ENCODE results near the gene EEF1B2. TPM values are rescaled to one million over a fixed set of nuclear protein-coding genes. Genes with fewer than 3 reads are reported as not detected.

The EEF1B2 gene
- total and polyA plus RNA-seq, 2 of the 8 experiments (the other 6 are each of a cell fraction or from before 2014, with no cell fraction given): 504 to 679 TPM

- 82% methylated on average over 2 of the region's 2 CpGs; no CpG with 5 or more reads in 1 of the 2 experiments for WGBS, 2 experiments (ENCODE audit: extremely low coverage in 1 of 2, insufficient coverage in 1 of 2, insufficient read length in 1 of 2, insufficient replicate concordance in 2 of 2, low coverage in 1 of 2, low lambda C conversion rate in 2 of 2, missing lambda C conversion rate in 1 of 2)
These were observed 16.4 kb downstream of the EEF1B2 start for GRCh38 chr2:206176121-206176520.

More at GRCh38 chr2:206176121-206176520, 16.4 kb downstream of the EEF1B2 start:
- Histone ChIP-seq H3K4me3 (ENCODE audit: extremely low read depth in 1 of 4, insufficient read depth in 2 of 4, low read depth in 3 of 4, low read length in 4 of 4) (no peak overlapping the region), H3K9me3 (ENCODE audit: insufficient read depth in 2 of 2, low read depth in 1 of 2, low read length in 1 of 2) (peaks cover 3 to 9% of the 10 kb centered on the region in 2 experiments; a peak in 3 of 4 replicates), H4K5ac (ENCODE audit: insufficient read length, low read depth, low read length) (no peak overlapping the region), H3K23ac (ENCODE audit: insufficient read length) (no peak overlapping the region), H3K27me3 (replicated peaks in 1 of 4; ENCODE audit: control insufficient read depth in 3 of 4, extremely low read depth in 1 of 4, insufficient read depth in 3 of 4, low read length in 3 of 4) (no peaks in the 10 kb centered on the region), H3K4me1 (replicated peaks in 1 of 4; ENCODE audit: control insufficient read depth in 3 of 4, insufficient read depth in 4 of 4, low read length in 3 of 4) (no peaks in the 10 kb centered on the region), H3K79me1 (ENCODE audit: low read depth, low read length) (no peaks in the 10 kb centered on the region), H3K9ac (replicated peaks in 1 of 4; ENCODE audit: extremely low read depth in 1 of 4, low read depth in 3 of 4, low read length in 3 of 4) (no peak overlapping the region), H3K36me3 (ENCODE audit: control insufficient read depth in 2 of 4, insufficient read depth in 4 of 4, low read length in 3 of 4) (no peaks in the 10 kb centered on the region), H3K4ac (replicated peaks; ENCODE audit: insufficient read length, low read depth, low read length) (no peak overlapping the region), H3K79me2 (ENCODE audit: control insufficient read depth in 1 of 2, insufficient read depth in 2 of 2, low read length in 2 of 2) (no peaks in the 10 kb centered on the region), H3K56ac (replicated peaks; ENCODE audit: insufficient read length, low read depth, low read length) (no peak overlapping the region), H4K20me1 (replicated peaks in 1 of 2; ENCODE audit: control insufficient read depth in 1 of 2, insufficient read depth in 2 of 2, low read length in 2 of 2) (no peaks in the 10 kb centered on the region), H4K8ac (ENCODE audit: extremely low read depth, insufficient read depth, low read length) (no peak overlapping the region), H2BK20ac (ENCODE audit: low read length) (no peak overlapping the region), H2BK5ac (ENCODE audit: low read depth, low read length) (no peak overlapping the region), H3K18ac (ENCODE audit: extremely low read depth, low read length) (no peak overlapping the region), H3K23me2 (ENCODE audit: low read depth, low read length) (no peaks in the 10 kb centered on the region), H3K4me2 (ENCODE audit: insufficient read depth in 1 of 2, low read depth in 2 of 2, low read length in 2 of 2) (no peak overlapping the region), H2BK15ac (ENCODE audit: low read length) (no peak overlapping the region), H3K14ac (ENCODE audit: insufficient read length) (no peak overlapping the region), H3K27ac (ENCODE audit: low read depth, low read length) (no peak overlapping the region), H2BK12ac (ENCODE audit: low read depth, low read length) (no peak overlapping the region), H2AFZ (ENCODE audit: low read length) (no peak overlapping the region), H2BK120ac (replicated peaks; ENCODE audit: low read depth, low read length) (no peak overlapping the region), H2AK5ac (ENCODE audit: low read depth, low read length) (no peak overlapping the region), H4K91ac (replicated peaks; ENCODE audit: insufficient read length, low read length) (no peak overlapping the region)
- FAIRE-seq (no peak), DNase-seq (ENCODE audit: low read depth in 1 of 2, low spot score in 2 of 2) (no peak)
- ChIA-PET POLR2A (ENCODE audit: partially characterized antibody) (interaction anchor here (0.7 to 1.0 kb wide), 3 partner anchors 10 to 22 kb away, joined by 3 to 4 read pairs (median 3); no protein-coding TSS in a partner anchor), CTCF (ENCODE audit: partially characterized antibody) (interaction anchor here (0.6 to 1.6 kb wide), 6 partner anchors 10 to 163 kb away, joined by 3 to 6 read pairs (median 3); no protein-coding TSS in a partner anchor)
- TF ChIP-seq SP4 (IDR thresholded peaks at IDR 0.05; ENCODE audit: low read length): no peak

All from H1 (cell line).